Kidney (tissue), 14 donors: ENCODE data around the gene WDFY4. TPM values are rescaled to one million over a fixed set of nuclear protein-coding genes. Genes with fewer than 3 reads are reported as not detected.

Source experiments
- DNase-seq, 5 donors: peaks; one replicate each; pipeline ENCODE4 v3.0.0-alpha.2; 2013 to 2020
- FAIRE-seq: peaks from 2 replicates; lab custom pipeline; 2012; peaks lifted over from hg19 to GRCh38; lab: Jason Lieb, UNC
- H3K27ac ChIP-seq, 2 donors: one replicate each; pipeline ENCODE4 v1.7.0; 2013; ENCODE audit warnings: low read depth in 2 of 2, low read length in 2 of 2, inconsistent platforms in 1 of 2
- H3K27me3 ChIP-seq: one replicate; pipeline ENCODE4 v1.7.1; 2013; ENCODE audit warnings: low read length, inconsistent platforms; ENCODE audit not compliant: control insufficient read depth, insufficient read depth
- H3K36me3 ChIP-seq, 3 donors: one replicate each; pipeline versions ENCODE4 v1.7.0 to v1.7.1; 2013; ENCODE audit warnings: low read length in 3 of 3, control low read depth in 1 of 3, inconsistent platforms in 1 of 3; ENCODE audit not compliant: insufficient read depth in 3 of 3, control insufficient read depth in 2 of 3
- H3K4me1 ChIP-seq, 3 donors: one replicate each; pipeline versions ENCODE4 v1.7.0 to v1.7.1; 2013; ENCODE audit warnings: low read length in 3 of 3, inconsistent platforms in 1 of 3, low read depth in 1 of 3; ENCODE audit not compliant: control insufficient read depth in 2 of 3, insufficient read depth in 2 of 3
- H3K4me3 ChIP-seq, 3 donors: one replicate each; pipeline versions ENCODE4 v1.7.0 to v1.8.1; 2013; ENCODE audit warnings: low read length in 3 of 3, control low read depth in 1 of 3, inconsistent platforms in 1 of 3
- H3K9ac ChIP-seq, 3 donors: one replicate each; pipeline versions ENCODE4 v1.7.0 to v1.7.1; 2013; ENCODE audit warnings: low read length in 3 of 3, control low read depth in 1 of 3, inconsistent platforms in 1 of 3
- H3K9me3 ChIP-seq, 3 donors: one replicate each; pipeline versions ENCODE4 v1.7.0 to v1.7.1; 2013; ENCODE audit warnings: low read length in 3 of 3, control low read depth in 1 of 3, inconsistent platforms in 1 of 3; ENCODE audit not compliant: control insufficient read depth in 2 of 3, insufficient read depth in 1 of 3
- intact Hi-C: fragments of 100-400 bp; cut with DNase I; formaldehyde crosslinking; loops from one replicate; pipeline ENCODE4 v1.11.1; 2022
- polyA plus RNA-seq: library from polyadenylated mRNA; stranded (reverse); fragments of 350-450 nt; fragmentation: Illumina TruSeq; extraction: RNeasy Lipid Tissue Mini Kit (QIAGEN cat#74804); gene quantifications from one replicate; pipeline ENCODE4 v1.2.3, GENCODE V29; 2014; ENCODE audit warnings: low read depth, low replicate concordance; ENCODE audit not compliant: insufficient read depth
- total RNA-seq: library from RNA; stranded (reverse); fragmentation: NEBNext Ultra II Directional; extraction: Animal tissue kit (Norgen Biotek cat#: 25700); gene quantifications from one replicate; pipeline ENCODE4 v1.2.1, GENCODE V29; 2021
- TF ChIP-seq, protein P1 (sequence below): IDR thresholded peaks from 3 replicates; pipeline ENCODE4 v1.5.1; 2012; ENCODE audit warnings: mild to moderate bottlenecking, moderate library complexity, borderline replicate concordance; ENCODE audit not compliant: insufficient read depth; ENCODE audit errors: extremely low read depth
- donor health status: control.
- donor health status: control.
- donor health status: control.
- donor health status: control.
- donor health status: control.
- donor health status: DM: yes; HTN: yes; CAD: no.
- donor health status: Normal renal cell carcinoma (clear cell type).

Gene WDFY4
- total and polyA plus RNA-seq, 2 donors from 2014 or later = 1.7 to 13.3 TPM

DNA sequence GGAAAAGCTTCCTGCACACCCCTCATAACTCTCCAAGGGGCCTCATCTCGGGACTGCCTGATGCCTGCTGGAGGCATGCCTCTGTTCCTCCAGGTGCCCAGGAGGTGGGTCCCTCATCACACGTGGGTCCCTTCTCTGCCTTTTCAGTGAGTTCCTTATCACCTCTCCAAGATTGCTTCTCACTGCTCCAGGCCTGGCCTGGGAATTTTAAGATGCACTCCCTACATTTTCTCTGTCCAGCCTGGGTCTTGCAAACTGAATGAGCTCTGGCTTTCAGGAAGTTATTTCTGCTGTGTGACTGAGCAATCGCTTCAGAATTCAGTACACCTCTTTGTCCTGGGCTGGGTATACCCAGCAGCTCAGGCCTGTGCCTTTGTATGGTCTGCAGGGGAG is 211.1 kb downstream of the WDFY4 start:
- Histone ChIP-seq H3K27ac (no peak overlapping the region), H3K9ac (no peak overlapping the region)
- FAIRE-seq = no peak

DNA sequence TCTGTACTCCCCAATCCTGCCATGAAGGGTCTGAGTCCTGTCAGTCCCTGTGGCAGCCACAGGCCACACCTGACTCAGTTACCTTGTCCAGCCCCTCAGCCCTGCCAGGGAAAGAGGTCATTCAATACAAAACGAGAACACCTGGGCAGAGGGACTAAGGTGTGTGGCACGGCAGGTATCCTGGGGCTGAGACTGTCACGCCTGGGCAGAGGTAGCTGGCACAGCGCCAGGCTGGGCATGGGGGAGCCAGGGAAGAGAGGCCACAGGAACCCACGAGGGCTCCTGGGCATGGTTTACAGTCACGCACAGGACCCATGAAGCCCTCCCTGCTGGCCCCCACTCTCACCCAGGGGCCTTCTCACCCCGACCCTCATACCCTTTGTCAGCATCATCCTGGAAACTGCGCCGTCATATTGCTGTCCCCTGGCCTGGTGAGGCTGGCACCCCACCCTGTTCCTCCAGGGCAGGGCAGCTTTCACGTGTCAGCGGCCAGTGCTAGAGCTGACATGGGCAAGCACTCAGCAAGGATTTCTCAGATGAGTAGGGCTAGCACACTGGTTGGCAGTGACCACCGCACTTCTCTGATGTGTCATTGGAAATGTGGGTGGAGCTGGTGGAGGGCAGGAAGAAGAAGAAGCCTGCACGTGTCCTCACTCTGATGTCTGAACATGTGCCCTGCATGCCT is 212.2 kb downstream of the WDFY4 start:
- peak in 1 of 5 donors; percentile 81 for DNase-seq

More for the DNA sequence above, 211.1 kb downstream of the WDFY4 start:
- Histone ChIP-seq H3K9me3 (no peaks in the 10 kb centered on the region), H3K4me3 (no peak overlapping the region), H3K27me3 (no peaks in the 10 kb centered on the region), H3K36me3 (no peaks in the 10 kb centered on the region), H3K4me1 (peaks cover 0 to 6% (median 5%) of the 10 kb centered on the region in 3 donors)
- DNase-seq = no peak
- TF ChIP-seq, protein P1, sequence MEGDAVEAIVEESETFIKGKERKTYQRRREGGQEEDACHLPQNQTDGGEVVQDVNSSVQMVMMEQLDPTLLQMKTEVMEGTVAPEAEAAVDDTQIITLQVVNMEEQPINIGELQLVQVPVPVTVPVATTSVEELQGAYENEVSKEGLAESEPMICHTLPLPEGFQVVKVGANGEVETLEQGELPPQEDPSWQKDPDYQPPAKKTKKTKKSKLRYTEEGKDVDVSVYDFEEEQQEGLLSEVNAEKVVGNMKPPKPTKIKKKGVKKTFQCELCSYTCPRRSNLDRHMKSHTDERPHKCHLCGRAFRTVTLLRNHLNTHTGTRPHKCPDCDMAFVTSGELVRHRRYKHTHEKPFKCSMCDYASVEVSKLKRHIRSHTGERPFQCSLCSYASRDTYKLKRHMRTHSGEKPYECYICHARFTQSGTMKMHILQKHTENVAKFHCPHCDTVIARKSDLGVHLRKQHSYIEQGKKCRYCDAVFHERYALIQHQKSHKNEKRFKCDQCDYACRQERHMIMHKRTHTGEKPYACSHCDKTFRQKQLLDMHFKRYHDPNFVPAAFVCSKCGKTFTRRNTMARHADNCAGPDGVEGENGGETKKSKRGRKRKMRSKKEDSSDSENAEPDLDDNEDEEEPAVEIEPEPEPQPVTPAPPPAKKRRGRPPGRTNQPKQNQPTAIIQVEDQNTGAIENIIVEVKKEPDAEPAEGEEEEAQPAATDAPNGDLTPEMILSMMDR = no peak
- intact Hi-C loops = no loop called here

DNA sequence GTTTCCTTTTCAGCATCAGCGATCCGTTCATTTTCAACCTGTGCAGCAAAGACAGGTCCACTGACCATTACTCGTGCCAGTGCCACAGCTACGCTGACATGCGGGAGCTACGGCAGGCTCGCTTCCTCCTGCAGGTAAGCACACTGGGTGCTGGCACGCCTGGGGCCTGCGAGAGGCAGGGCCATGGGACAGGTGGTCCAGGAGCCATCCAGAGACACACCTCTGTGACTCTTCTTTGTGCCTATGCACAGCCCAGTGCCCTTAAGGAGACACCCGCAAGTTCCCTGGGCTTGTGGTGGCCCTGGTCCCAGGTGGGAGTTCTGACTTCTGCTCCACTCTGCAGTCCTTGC is 212.7 kb downstream of the WDFY4 start:
- FAIRE-seq = no peak

More for the DNA sequence above, 212.2 kb downstream of the WDFY4 start:
- Histone ChIP-seq H3K4me3 (no peak overlapping the region), H3K4me1 (peaks cover 0 to 5% (median 4%) of the 10 kb centered on the region in 3 donors), H3K9me3 (no peaks in the 10 kb centered on the region), H3K27ac (no peak overlapping the region), H3K36me3 (no peaks in the 10 kb centered on the region), H3K9ac (no peak overlapping the region), H3K27me3 (no peaks in the 10 kb centered on the region)
- no peak for FAIRE-seq
- TF ChIP-seq, protein P1 = no peak
- intact Hi-C loops = no loop called here

More for the DNA sequence above, 212.7 kb downstream of the WDFY4 start:
- Histone ChIP-seq H3K4me3 (no peak overlapping the region), H3K36me3 (no peaks in the 10 kb centered on the region), H3K27me3 (no peaks in the 10 kb centered on the region), H3K9ac (no peak overlapping the region), H3K9me3 (no peaks in the 10 kb centered on the region), H3K4me1 (peaks cover 0 to 5% (median 4%) of the 10 kb centered on the region in 3 donors), H3K27ac (no peak overlapping the region)
- no peak for DNase-seq
- intact Hi-C loops = no loop called here
- TF ChIP-seq, protein P1 = no peak
